H1 (cell line): ENCODE results near the gene ZDHHC22. TPM values are rescaled to one million over a fixed set of nuclear protein-coding genes. Genes with fewer than 3 reads are reported as not detected.

Experiments used
- ATF2 ChIP-seq: IDR thresholded peaks from 2 replicates; pipeline ENCODE4 v1.6.1; 2012; ENCODE audit warnings: low read length, inconsistent platforms
- JUND ChIP-seq: IDR thresholded peaks from 2 replicates; pipeline ENCODE4 v1.6.1; 2011; ENCODE audit warnings: mild to moderate bottlenecking, improper control_type of control experiment, low read length
- PHF8 ChIP-seq: fragments of 200-600 bp; sonication (generic); conservative IDR thresholded peaks from 2 replicates; pipeline ENCODE4 v1.7.1; 2012; ENCODE audit warnings: low read depth, mild to moderate bottlenecking, inconsistent platforms, low read length, moderate library complexity
- RAD21 ChIP-seq, 2 experiments: IDR thresholded peaks in 1 of 2; conservative IDR thresholded peaks in 1 of 2; 2 replicates each; pipeline ENCODE4 v1.6.1; 2011; ENCODE audit warnings: low read depth in 2 of 2, low read length in 2 of 2, improper control_type of control experiment in 1 of 2, inconsistent platforms in 1 of 2, mild to moderate bottlenecking in 1 of 2, moderate library complexity in 1 of 2
- USF2 ChIP-seq: IDR thresholded peaks from 2 replicates; pipeline ENCODE4 v1.6.1; 2011; ENCODE audit warnings: low read length, improper control_type of control experiment
- ZNF274 ChIP-seq: IDR thresholded peaks from 2 replicates; pipeline ENCODE4 v1.7.0; 2012; ENCODE audit warnings: low read length, borderline replicate concordance; ENCODE audit errors: extremely low read depth
- polyA plus RNA-seq, 7 experiments: library from polyadenylated mRNA; depleted of rRNA in 3 of 7; stranded (reverse) in 5 of 7; unstranded in 2 of 7; fragments of >200 nt in 5 of 7; fragments of 200-250 nt in 2 of 7; gene quantifications; 1 replicate in 5 of 7; 2 replicates in 1 of 7; 4 replicates in 1 of 7; pipeline versions ENCODE4 v1.2.1 to v1.2.3, GENCODE V29; 2011 to 2013; ENCODE audit warnings: missing spikeins in 2 of 7, mixed read lengths in 2 of 7
- total RNA-seq: library from RNA; stranded (reverse); fragmentation: NEBNext Ultra II Directional; extraction: Animal tissue kit (Norgen Biotek cat#: 25700); gene quantifications from 2 replicates; pipeline ENCODE4 v1.2.1, GENCODE V29; 2021

ZDHHC22 gene
- total and polyA plus RNA-seq, 2 of the 8 experiments (the other 6 are each of a cell fraction or from before 2014, with no cell fraction given), result 23.8 to 55.2 TPM

DNA sequence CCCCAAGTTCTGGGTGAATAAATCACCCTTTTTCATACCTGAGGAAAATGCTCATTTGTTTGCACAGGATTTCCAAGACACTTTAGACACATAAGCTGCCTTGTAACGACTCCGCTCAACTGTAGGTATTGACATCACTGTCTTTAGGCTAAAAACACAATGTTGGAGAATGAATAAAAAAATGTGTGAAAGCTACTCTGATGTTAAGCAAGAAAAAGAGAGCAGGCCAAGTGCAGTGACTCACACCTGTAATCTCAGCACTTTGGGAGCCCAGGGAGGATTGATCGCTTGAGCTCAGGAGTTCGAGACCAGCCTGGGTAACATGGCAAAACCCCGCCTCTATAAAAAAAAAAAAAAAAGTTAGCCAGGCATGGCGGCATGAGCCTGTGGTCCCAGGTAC, 54.6 kb downstream of the ZDHHC22 start (continued):
- no peak for TF ChIP-seq ATF2
- no peak for TF ChIP-seq JUND
- no peak for TF ChIP-seq RAD21 (IDR thresholded peaks at IDR 0.05 in 1 of 2, conservative IDR thresholded peaks at IDR 0.05 in 1 of 2; ENCODE audit: low read depth in 2 of 2, low read length in 2 of 2)
- TF ChIP-seq PHF8, result no peak
- TF ChIP-seq USF2, result no peak
- TF ChIP-seq ZNF274, result no peak
